T-helper 2 cell (primary cell): ENCODE data around the gene LFNG.
"Not testable (repeated sequence)": the region's sequence is repeated elsewhere in the genome, so short reads cannot be mapped to it uniquely, and the experiment has no call there.

ENCODE experiments used
- DNase-seq, 5 experiments: peaks; one replicate each; pipeline versions ENCODE4 v3.0.0 to v3.0.0-alpha.2; 2012 to 2022

The LFNG gene

GRCh38 chr7:2530994-2531795 is 11.6 kb downstream of the LFNG start:
- DNase-seq: peak in 2 of 5 experiments; percentile 6 to 7

GRCh38 chr7:2531796-2532110 is 12.2 kb downstream of the LFNG start:
- DNase-seq: not testable (repeated sequence)

- not testable (repeated sequence) for DNase-seq
These were observed 12.7 kb downstream of the LFNG start for GRCh38 chr7:2532199-2532772.

GRCh38 chr7:2532816-2533215 is 13.2 kb downstream of the LFNG start:
- DNase-seq: not testable (repeated sequence)

GRCh38 chr7:2533566-2533965 is 14.0 kb downstream of the LFNG start:
- DNase-seq: not testable (repeated sequence)

GRCh38 chr7:2534214-2534613 is 14.6 kb downstream of the LFNG start:
- DNase-seq: not testable (repeated sequence)

GRCh38 chr7:2535872-2536627 is 16.5 kb downstream of the LFNG start:
- not testable (repeated sequence) for DNase-seq

GRCh38 chr7:2537981-2538851 is 18.6 kb downstream of the LFNG start:
- DNase-seq: peak in 2 of 5 experiments; percentile 3 to 8

- no peak for DNase-seq
These were observed 19.7 kb downstream of the LFNG start for GRCh38 chr7:2539031-2539911.

- no peak for DNase-seq
These were observed 20.6 kb downstream of the LFNG start for GRCh38 chr7:2540133-2540532.

- DNase-seq: no peak
These were observed 21.1 kb downstream of the LFNG start for GRCh38 chr7:2540641-2541051.

GRCh38 chr7:2541291-2542010 is 21.9 kb downstream of the LFNG start:
- DNase-seq: peak in 1 of 5 experiments; percentile 7

- DNase-seq: no peak
These were observed 22.7 kb downstream of the LFNG start for GRCh38 chr7:2542011-2542915.

GRCh38 chr7:2542916-2543871 is 23.6 kb downstream of the LFNG start:
- DNase-seq: no peak

GRCh38 chr7:2544541-2545188 is 25.1 kb downstream of the LFNG start:
- no peak for DNase-seq

- DNase-seq: no peak
These were observed 26.3 kb downstream of the LFNG start for GRCh38 chr7:2545746-2546425.
